ENCODE measurements around the gene TGFBR2.

DNA sequence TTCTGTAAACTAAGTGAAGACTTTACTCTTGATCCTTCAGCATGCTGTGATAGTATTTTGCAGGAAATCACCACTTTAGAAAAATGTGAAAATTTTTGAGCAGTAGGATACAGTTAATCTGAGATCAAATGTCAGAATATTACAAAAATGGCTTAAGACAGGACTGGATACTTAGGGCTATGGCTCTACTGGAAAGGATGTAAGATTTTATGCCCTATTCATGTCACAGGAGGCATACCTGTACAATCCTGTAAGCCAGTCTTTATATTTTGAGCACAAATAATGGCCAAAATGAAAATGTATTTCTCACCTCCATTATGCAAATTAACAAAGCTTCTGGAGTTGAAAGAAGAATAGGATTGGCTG is 8.6 kb upstream of the TGFBR2 start:
- TF ChIP-seq, protein P1, sequence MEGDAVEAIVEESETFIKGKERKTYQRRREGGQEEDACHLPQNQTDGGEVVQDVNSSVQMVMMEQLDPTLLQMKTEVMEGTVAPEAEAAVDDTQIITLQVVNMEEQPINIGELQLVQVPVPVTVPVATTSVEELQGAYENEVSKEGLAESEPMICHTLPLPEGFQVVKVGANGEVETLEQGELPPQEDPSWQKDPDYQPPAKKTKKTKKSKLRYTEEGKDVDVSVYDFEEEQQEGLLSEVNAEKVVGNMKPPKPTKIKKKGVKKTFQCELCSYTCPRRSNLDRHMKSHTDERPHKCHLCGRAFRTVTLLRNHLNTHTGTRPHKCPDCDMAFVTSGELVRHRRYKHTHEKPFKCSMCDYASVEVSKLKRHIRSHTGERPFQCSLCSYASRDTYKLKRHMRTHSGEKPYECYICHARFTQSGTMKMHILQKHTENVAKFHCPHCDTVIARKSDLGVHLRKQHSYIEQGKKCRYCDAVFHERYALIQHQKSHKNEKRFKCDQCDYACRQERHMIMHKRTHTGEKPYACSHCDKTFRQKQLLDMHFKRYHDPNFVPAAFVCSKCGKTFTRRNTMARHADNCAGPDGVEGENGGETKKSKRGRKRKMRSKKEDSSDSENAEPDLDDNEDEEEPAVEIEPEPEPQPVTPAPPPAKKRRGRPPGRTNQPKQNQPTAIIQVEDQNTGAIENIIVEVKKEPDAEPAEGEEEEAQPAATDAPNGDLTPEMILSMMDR (IDR thresholded peaks at IDR 0.05), result no peak
- no peak for TF ChIP-seq POLR2A (IDR thresholded peaks at IDR 0.05)
- no peak for TF ChIP-seq POLR2AphosphoS5 (IDR thresholded peaks at IDR 0.05)
